Activated CD4-positive, alpha-beta T cell treated with anti-CD3 and anti-CD28 coated beads, Interleukin-2, amount 50 U/mL, for 4 hours (primary cell): ENCODE results near the gene CD300LB.
"Not testable (repeated sequence)": the region's sequence is repeated elsewhere in the genome, so short reads cannot be mapped to it uniquely, and the experiment has no call there.

Experiments
- DNase-seq, 2 experiments: peaks; one replicate each; pipeline ENCODE4 v3.0.0-alpha.2; 2020

The CD300LB gene

DNA sequence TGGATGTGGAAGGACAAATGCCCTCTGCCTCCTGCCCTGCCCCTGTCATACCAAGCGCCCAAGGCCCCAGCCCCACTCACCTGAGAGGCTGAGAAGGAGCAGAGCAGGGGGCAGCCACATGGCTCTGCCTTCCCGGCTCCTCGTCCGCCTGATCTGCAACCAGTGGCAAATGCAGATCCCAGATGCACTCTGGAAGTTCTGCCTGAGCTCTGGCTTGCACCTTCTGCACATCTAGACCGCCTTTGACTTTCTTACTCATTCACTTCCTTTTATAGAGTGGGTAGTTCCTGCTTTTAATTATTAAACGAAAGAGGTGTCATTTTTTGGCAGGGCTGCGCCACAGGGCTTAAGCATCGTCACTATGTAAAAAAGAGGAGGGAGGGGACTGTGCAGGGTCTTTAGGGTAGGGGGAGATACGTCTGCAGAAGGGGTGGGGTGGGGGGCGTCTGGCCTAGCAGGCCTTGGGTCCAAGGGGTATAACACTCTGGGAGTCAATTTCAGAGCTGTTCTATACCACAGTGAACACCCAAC is at the start of gene CD300LB:
Gene CD300LB, minus strand, starts transcription at position 245 of the 531 bp plus-strand sequence. Its CDS starts 125 bp downstream, at position 120.
- DNase-seq = no peak

DNA sequence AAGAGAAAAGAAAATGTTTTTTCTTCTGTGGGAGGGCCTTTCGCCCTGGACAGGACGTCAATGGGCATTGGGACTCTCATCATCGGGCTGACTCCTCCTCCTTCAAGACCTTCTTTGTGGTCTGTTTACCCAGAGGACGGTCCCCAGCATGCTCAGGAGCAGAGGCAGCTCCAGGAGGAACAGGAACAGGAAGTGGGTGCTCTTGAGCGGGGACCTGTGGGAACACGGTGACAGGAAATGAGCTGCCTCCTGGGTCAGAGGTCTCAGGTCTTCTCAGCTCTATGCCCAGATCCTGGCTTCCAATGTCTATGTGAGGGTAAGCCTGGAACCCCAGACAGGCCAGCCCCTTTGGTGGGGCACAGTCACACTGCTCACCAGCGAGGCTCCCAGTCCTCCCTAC is 48.6 kb upstream of the CD300LB start:
- DNase-seq = no peak

DNA sequence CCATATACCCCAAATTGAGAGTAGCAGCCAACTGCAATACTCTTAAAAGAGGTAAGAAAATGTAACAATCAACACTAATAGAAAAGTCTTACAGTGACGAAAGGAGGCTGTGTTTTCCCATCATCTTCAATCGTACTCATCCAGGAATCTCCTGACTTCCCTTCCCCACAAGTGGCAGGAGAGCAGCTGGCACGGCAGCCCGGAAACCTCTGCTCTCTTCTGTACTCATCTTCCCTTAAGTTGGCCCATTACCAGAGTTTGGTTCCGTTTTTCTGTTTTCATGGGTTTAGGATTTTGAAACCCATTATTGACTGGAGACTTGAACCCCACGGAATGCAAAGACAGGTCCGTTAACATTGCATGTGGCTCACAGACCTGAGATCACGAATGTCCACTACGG is 47.7 kb upstream of the CD300LB start:
- no peak for DNase-seq

DNA sequence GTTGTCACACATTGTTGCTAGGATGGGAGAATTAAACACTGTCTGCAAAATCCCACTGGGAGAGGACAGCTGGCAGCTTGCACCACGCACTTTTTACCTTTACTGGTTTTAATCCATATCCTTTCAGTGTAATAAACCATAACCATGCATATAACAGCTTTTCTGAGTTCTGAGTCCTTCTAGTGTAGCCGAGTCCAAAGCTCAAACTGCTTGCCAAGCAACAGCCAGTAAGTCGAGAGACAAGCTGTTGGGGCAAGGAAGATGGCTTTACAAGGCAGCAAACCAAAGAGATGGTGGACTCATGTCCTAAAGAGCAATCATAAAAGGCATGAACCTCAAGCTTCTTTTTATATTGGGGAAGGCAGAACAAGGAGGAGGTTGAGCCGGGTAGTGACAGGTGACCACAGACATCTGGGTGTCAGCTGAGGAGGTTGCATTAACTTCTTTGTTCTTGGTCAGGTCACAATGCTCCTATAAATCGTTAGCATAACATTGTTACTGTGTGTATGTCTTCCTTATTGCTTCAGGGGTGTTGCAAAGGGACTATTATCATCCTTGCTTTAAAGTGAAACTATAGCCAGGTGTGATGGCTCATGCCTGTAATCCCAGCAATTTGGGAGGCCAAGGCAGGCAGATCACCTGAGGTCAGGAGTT is 43.3 kb upstream of the CD300LB start:
- no peak for DNase-seq

DNA sequence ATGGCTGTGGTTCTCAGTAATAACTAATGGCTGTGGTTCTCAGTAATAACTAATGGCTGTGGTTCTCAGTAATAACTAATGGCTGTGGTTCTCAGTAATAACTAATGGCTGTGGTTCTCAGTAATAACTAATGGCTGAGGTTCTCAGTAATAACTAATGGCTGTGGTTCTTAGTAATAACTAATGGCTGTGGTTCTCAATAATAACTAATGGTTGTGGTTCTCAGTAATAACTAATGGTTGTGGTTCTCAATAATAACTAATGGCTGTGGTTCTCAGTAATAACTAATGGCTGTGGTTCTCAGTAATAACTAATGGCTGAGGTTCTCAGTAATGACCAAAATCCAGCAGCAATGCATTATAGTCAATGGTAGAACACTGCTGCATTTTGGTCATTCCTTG is 42.4 kb upstream of the CD300LB start:
- DNase-seq = not testable (repeated sequence)

DNA sequence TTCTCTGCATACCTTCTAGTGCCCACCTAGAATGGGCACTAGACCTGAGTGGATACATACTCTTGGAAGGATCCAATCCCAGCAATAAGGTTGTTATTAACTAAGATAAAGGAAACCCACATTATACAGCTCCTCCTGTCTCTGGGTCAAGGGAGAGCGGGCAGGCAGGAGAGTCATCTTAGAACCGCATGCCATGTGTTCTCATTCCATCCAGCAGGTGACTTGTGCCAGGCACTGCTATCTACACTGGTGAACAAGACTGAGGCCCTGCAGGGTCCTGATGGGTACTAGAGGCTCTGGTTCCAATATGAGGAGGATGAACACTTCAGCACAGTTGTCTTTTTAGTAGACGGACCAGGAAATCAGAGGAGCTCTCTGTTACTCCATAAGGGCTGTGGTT is 41.9 kb upstream of the CD300LB start:
- no peak for DNase-seq

DNA sequence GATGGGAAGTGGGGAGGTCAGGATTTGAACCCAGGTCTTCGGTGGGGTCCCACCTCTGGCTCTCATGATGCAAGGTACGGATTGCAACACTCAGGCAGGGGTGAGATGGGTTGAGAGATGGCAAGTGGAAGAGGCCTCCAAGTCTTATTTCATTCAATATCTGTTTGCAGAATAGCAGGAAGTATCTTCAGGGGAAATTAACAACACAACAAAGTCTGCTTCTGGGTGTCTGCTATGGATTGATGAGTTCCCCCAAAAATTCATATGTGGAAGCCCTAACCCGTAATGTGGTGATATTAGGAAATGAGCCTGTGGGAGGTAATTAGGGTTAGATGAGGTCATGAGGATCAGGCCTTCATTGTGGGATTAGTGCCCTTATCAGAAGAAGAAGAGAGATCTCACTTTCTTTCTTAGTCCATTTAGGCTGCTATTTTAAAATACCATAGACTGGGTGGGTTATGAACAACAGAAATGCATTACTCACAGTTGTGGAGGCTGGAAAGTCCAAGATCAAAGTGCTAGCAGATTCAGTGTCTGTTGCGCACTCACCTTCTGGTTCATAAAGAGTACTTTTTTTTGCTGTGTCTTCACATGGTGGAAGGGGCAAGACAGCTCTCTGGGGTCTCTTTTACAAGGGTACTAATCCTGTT is 40.5 kb upstream of the CD300LB start:
- DNase-seq = no peak

DNA sequence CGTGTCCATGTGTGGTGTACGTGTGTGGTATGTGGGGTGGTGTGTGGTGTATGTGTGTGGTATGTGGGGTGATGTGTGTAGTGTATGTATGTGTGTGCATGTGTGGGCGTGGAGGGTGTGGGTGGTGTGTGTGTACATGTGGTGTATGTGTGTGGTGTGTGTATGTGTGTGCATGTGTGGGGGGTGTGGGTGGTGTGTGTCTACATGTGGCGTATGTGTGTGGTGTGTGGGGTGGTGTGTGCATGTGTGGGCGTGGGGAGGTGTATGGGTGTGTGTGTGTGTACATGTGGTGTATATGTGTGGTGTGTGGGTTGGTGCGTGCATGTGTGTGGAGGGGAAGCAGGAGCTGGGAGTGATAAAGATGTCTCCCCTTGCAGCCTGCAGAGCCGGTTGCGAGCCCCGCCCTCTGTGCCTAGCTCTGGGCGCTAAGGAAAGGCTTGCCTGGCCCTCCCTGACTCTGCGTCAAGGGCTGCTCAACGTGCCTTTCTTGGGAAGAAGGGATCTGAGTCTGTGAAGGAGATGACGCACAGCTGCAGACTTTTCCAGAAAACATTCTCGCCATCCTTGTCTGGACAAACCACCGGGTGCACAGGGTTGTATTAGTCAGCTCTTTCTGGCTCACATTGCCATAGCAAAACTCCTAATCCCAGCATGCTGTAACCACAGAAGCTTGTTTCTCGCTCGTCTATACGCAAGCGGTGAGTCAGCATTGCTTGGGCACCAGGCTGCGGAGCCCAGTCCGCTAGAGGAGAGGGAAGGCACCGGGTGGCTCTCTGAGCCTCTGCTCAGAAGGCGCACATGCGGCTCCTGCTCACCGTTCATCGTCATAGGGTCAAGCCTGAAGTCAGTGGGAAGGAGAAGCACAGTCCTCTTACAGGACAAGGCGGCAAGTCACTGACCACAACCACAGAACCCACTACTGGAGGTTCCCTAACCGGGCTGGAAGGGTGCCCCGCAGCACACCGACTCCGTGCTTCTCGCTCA is 38.0 kb upstream of the CD300LB start:
- DNase-seq = no peak

DNA sequence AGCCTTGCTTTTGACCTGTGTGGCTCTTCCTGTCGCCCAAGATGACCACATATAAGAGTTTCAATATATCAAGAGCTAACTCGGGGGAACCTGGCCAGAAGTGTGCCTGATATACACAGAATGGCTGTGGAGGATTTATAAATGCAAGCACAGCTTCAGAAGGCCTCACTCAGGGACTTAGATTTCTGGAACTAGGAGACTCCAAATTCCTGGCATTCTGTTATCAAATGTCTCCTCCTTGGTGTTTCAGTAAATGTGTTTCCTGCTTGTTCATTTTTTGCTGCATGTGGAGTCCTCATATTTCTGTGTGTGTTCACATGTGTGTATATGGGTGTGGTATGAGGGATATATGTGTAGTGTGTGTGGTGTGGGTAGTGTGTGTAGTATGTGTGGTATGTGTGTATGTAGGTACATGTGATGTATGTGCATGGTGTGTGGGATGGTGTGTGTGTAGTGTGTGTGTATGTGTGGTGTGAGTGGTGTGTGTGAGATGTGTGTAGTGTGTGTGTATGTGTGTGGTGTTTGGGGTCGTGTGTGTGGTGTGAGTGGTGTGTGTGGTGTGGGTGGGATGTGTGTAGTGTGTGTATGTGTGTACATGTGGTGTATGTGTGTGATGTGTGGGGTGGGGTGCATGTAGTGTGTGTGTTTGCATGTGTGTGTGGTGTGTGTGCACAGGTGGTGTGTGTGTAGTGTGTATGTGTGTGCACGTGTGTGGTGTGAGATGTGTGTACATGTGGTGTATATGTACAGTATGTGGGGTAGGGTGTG is 37.0 kb upstream of the CD300LB start:
- no peak for DNase-seq

DNA sequence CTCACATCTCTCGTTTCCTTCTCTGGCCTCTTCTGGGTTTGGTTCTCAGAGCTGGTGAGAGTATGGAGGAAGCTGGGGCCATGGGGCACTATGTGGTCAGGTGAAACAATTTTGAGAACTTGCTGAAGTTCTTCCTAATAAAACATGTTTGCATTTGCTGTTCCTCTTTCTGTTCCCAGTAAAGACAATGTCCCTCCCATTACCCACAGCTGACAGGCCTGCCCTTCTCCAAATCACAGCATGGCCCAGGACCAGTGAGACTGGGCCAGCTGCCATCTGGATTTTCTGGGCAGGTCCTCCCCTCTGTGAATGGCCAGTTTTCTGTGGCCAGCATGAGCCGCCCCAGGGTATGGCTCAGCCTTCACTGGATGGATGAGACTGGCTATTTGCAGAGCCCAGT is 36.1 kb upstream of the CD300LB start, which contains the start of gene CD300H:
Gene CD300H, minus strand, starts transcription at position 113 of the 400 bp plus-strand sequence.
- no peak for DNase-seq

DNA sequence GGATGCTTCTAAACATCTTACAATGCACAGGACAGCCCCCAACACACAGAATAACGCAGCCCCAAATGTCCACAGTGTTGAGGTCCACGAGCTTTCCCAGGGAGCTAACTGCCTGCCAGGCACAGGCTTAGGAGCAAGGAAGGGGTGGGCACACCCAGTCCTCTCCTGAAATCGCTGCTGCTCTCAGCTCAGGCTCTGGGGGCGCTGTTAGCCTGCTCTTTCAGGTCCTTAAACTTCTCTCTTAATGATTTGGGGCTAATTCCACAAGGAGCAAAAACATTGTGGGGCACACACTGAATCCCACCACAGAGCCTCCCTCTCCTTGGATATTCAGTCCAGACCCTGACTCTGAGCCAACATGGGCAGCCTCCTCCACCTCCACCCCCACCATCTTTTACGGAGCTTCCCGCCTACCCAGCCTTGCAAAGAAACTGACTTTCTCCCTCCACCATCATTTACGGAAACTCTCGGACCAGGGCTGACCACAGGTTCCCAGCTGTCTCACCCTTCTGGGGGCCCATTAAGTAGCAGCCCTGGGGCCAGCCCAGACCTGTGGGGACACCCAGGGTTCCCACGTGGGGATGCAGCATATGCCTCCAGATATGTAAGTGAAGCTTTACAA is 35.0 kb upstream of the CD300LB start:
- no peak for DNase-seq

DNA sequence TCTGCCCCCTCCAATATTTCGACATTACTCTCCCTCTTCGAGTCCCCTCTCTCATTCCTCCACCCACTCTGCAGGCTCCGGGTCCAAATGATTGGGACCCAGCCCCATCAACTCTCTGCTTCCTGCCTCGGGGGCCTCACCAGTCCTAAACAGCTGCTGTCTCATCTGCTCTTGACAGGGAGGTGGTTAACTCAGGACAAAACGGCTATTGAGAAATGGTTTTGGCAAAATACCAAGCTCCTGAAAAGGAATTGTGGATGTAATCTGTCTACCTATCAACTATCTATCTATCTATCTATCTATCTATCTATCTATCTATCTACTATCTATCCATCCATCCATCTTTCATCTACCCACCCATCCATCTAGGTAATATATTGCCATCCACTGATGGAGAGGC is 33.9 kb upstream of the CD300LB start:
- DNase-seq = no peak

DNA sequence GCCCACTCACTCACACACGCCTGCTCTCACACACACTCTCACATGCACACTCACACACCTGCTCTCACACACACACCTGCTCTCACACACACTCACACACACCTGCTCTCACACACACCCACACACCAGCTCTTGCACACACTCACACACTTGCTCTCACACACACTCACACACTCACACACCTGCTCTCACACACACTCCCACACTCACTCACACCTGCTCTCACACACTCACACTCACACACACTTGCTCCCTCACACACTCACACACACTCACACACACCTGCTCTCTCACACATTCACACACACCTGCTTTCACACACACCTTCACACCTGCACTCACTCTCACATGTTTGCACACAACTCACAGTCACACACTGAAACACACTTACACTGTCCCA is 32.1 kb upstream of the CD300LB start:
- no peak for DNase-seq

DNA sequence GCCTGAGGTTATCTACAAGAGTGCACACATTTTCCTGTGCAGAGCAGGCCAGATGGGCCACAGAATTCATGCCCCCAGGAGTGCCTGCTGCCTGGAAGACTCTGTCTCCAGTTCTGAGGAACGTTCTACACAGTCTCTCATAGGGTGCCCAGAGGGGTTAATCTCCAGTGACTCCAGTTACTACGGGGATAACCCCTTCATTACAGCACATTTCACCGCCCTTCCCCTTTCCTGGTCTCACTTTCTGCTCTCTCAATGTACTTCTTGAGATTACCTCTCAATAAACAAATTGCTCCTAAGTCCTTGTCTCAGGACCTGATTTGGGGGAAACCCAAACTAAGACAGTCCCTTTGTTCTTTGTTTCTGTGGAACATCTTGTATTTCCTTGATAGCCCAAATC is 30.3 kb upstream of the CD300LB start:
- no peak for DNase-seq

DNA sequence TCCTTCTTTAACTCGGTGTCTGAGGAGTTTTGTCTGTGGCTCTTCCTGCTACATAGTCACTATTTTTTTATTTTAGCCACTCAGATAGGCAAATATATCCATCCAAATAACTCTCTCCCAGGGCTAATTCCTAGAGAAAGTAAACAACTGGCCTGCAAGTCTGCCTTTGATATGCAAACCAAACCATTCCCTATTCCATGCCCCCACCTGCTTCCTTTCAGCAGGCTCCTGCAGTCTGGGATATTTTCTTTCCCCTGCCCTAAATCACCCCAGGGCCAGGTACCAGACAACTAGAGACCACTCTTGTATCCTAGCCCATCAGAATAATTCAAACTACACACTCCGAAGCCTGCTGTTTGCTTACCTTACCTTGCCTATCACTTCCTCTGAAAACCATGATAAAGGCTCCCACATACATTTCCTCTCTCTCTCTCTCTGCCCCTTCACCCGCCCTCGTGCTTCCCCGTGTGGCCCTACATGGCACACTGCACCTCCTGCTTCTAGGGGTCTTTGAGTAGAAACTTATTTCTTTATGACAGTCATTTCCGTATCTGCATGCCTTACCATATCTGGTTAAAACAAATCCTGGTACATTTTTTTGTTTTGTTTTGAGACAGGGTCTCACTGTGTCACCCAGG is 27.7 kb upstream of the CD300LB start:
- no peak for DNase-seq

DNA sequence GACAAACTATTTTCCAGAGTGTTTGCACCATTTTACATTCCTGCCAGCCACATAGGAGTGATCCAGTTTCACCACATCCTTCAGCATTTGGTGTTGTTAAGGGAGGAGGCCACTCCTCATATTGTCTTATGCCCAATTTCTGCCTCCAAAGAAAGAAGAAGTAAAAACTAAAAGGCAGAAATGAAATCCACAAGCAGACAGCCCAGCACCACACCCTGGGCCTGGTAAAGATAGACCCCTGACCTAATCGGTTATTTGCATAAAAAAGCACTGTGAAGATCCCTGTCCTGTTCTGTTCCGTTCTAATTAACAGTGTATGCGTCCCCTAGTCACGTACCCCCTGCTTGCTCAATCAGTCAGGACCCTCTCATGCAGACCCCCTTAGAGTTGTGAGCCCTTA is 27.1 kb upstream of the CD300LB start:
- DNase-seq = not testable (repeated sequence)

DNA sequence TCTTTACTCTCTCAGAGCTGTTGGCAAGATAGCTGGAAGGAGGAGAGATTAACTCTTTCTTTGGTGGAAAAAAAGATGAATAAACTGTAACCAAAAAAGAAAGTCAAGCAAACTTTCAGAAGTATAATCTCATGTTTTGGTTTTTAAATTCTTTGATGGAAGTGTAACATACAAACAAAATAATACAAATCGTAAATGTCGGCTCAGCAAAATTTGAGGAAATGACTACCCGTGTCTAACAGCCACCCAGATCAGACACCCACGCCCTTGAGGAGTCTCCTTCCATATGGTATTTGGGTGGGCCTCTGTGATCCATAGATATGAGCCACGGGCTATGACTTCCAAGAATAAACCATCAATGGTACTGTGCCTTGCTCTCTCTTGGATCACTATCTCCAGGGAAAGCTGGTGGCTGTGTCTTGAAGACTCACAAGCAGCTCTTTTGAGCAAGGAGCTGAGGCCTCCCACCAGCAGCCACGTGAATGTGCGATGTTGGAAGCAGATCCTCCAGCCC is 24.2 kb upstream of the CD300LB start:
- no peak for DNase-seq

DNA sequence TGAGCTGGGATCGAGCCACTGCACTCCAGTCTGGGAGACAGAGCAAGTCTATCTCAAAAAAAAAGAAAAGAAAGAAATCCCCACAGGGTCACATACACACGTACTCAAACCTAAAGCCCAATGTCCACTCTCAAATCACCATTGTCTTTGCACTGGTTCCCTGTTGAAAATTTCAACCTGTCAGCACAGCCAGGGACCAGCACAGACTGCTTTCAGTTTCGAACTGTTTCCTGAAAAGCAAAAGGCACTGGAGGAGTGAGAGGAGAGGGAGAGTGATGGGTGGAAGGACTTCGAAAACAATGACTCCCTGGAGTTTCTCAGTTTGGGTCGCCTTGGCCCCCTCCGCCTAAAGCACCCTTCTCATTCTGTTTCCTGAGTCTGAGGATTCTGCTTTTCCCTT is 23.6 kb upstream of the CD300LB start:
- DNase-seq = no peak

DNA sequence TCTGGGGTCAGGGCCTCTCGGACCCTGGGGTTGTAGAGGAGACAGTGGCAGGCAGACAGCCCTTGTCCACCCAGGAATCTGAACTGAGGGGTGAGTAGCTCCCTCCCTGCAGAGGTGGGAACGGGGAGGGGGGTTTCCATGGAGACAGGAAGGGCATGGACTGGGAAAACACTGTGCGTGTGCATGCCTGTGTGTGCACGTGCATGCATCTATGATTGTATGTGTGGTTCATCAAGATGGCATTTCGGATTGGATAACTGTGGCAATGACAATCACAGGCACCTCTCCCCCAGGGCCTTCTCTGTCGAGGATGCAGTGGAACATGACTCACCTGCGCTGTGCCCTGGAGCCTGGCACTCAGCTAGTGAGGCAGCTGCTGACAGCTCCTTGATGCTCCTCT is 20.8 kb upstream of the CD300LB start:
- no peak for DNase-seq

DNA sequence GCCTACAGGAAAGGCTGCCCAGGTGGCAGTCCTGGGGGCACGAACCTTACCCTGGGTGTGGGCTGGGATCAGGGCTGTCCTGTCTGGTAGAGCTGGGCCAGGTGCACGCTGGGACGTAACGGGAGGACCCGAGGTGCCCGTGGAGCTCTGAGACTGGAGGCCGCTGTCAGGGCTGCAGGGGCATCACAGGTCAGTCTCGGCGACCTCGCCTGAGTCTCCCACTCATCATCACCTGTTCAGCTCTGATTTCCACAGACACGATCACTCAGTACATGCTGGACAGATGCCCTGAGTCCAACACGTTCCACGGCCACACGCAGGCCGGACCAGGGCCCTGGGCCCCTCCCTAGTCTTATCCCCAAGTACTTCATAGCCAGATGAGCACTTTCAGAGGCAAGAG is 19.3 kb upstream of the CD300LB start:
- no peak for DNase-seq

DNA sequence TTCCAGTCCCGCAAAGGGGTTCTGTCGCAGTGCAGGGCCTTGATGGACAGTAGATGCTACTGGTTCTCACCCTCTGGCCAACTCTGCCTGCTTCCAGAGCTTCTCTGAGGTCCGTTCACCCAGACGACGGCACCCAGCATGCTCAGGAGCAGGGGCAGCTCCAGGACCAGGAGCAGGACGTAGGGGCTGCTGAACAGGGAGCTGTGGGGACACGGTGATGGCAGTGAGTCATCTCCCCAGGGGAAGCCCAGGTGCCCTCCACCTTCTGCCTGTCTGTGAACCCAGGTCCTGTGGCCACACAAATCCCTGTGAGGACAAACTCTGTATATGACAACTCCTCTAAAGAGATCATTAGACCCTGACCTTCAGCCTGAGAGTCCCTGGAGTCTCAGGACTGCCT is 18.1 kb upstream of the CD300LB start:
- DNase-seq = no peak
